ENCODE results near the gene TMPRSS15. TPM values are rescaled to one million over a fixed set of nuclear protein-coding genes. Genes with fewer than 3 reads are reported as not detected.

TMPRSS15 gene
- total RNA-seq, 2 donors from 2014 or later: not detected

GRCh38 chr21:18443085-18443484 lies 39.5 kb upstream of the TMPRSS15 start:
- no peaks in the 10 kb centered on the region for H3K9me3 ChIP-seq
- TF ChIP-seq POLR2A (IDR thresholded peaks at IDR 0.05) (no peak), CTCF (IDR thresholded peaks at IDR 0.05) (no peak)
- H3K4me3 ChIP-seq: no peak overlapping the region
- intact Hi-C loops (cut with DNase I): no loop called here
- no peaks in the 10 kb centered on the region for H3K4me1 ChIP-seq
- no peaks in the 10 kb centered on the region for H3K27me3 ChIP-seq
- 41 to 47% methylated on average over 7 of the region's 7 CpGs for WGBS, 2 donors
- DNase-seq (no peak), ATAC-seq (no peak)
- H3K27ac ChIP-seq: no peak overlapping the region
- H3K36me3 ChIP-seq (replicated peaks in 1 of 2; ENCODE audit: insufficient read depth in 1 of 2, low read depth in 2 of 2): no peaks in the 10 kb centered on the region

DNA sequence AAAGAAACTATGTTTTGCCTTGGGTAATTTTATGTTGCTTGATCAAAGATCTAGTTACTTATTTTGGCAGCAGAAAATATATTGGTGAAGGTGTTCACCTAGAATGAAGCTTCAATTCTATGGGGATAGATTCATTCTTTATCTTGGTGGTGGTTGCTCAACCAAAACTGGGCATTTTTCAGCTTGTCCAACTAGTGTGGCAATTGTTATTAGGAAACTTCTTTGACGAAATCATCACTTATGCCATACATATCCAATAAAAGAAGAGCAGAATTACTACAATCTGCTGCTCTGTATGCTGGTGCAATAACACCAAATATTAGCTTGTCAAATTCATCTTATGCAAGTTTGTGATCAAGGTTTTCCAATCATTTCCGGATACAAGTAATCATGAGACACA lies 26.8 kb upstream of the TMPRSS15 start:
- H3K9me3 ChIP-seq: no peaks in the 10 kb centered on the region
- no peaks in the 10 kb centered on the region for H3K4me1 ChIP-seq
- intact Hi-C loops (cut with DNase I): no loop called here
- H3K27ac ChIP-seq: no peak overlapping the region
- no peak for ATAC-seq
- H3K4me3 ChIP-seq: no peak overlapping the region
- DNase-seq: no peak
- TF ChIP-seq POLR2A (IDR thresholded peaks at IDR 0.05): no peak
- TF ChIP-seq CTCF (IDR thresholded peaks at IDR 0.05): no peak
- WGBS, 2 donors: 45 to 54% methylated on average over 2 of the region's 2 CpGs
- no peaks in the 10 kb centered on the region for H3K36me3 ChIP-seq (replicated peaks in 1 of 2; ENCODE audit: insufficient read depth in 1 of 2, low read depth in 2 of 2)
- no peaks in the 10 kb centered on the region for H3K27me3 ChIP-seq

- Histone ChIP-seq H3K9me3 (no peaks in the 10 kb centered on the region), H3K4me3 (no peak overlapping the region), H3K4me1 (no peaks in the 10 kb centered on the region), H3K36me3 (replicated peaks in 1 of 2; ENCODE audit: insufficient read depth in 1 of 2, low read depth in 2 of 2) (no peaks in the 10 kb centered on the region), H3K27ac (no peak overlapping the region), H3K27me3 (no peaks in the 10 kb centered on the region)
- intact Hi-C loops (cut with DNase I): no loop called here
- WGBS, 2 donors: 39 to 45% methylated on average over 4 of the region's 4 CpGs
- ATAC-seq (no peak), DNase-seq (no peak)
- TF ChIP-seq POLR2A (IDR thresholded peaks at IDR 0.05) (no peak), CTCF (IDR thresholded peaks at IDR 0.05) (no peak)
These were observed 20.7 kb upstream of the TMPRSS15 start for GRCh38 chr21:18424276-18424675.

DNA sequence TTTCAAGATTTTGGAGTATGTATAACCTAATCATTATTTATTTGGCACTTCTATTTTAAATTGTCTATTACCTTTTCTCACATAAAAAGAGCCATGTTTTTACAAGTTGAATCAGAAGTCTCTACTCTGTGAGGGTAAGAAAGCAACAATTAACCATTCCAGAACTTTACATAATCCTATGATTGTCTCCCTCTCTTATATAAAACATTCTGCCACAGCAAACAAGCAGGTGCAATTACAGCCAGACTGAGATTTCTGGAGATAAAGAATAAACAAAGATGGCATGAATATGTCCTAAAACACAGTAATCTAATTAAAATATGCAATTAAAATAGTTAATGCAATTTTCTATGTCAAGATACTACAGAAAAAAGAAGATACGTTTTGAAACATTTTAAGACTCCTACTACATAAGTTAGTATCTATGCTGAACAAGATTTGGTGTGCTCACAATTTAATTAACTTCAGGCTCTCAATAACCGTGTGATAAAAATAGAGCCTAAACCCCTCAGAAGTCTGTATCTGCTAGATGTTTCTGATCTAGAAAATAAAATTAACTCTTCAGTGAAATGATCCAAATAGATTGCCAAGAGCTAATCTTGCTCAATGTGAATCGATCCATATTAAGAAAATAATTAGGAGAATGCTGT lies 13.7 kb upstream of the TMPRSS15 start:
- ATAC-seq (no peak), DNase-seq (no peak)
- 37 to 42% methylated on average over 3 of the region's 3 CpGs for WGBS, 2 donors
- H3K9me3 ChIP-seq: no peaks in the 10 kb centered on the region
- H3K4me3 ChIP-seq: no peak overlapping the region
- no peaks in the 10 kb centered on the region for H3K27me3 ChIP-seq
- no peak for TF ChIP-seq CTCF (IDR thresholded peaks at IDR 0.05)
- TF ChIP-seq POLR2A (IDR thresholded peaks at IDR 0.05): no peak
- no peaks in the 10 kb centered on the region for H3K36me3 ChIP-seq (replicated peaks in 1 of 2; ENCODE audit: insufficient read depth in 1 of 2, low read depth in 2 of 2)
- H3K4me1 ChIP-seq: no peaks in the 10 kb centered on the region
- no peak overlapping the region for H3K27ac ChIP-seq
- intact Hi-C loops (cut with DNase I): no loop called here

- no peaks in the 10 kb centered on the region for H3K27me3 ChIP-seq
- DNase-seq (no peak), ATAC-seq (no peak)
- no peak overlapping the region for H3K27ac ChIP-seq
- no peak overlapping the region for H3K4me3 ChIP-seq
- 19% methylated on average over 5 of the region's 5 CpGs for WGBS, 2 donors
- no peaks in the 10 kb centered on the region for H3K4me1 ChIP-seq
- TF ChIP-seq CTCF (IDR thresholded peaks at IDR 0.05): no peak
- TF ChIP-seq POLR2A (IDR thresholded peaks at IDR 0.05): no peak
- H3K9me3 ChIP-seq: no peaks in the 10 kb centered on the region
- H3K36me3 ChIP-seq (replicated peaks in 1 of 2; ENCODE audit: insufficient read depth in 1 of 2, low read depth in 2 of 2): no peaks in the 10 kb centered on the region
- intact Hi-C loops (cut with DNase I): no loop called here
These were observed 8.0 kb upstream of the TMPRSS15 start for GRCh38 chr21:18411565-18411964.
